Kidney (tissue), 14 donors: ENCODE measurements around the gene FHOD3. TPM values are rescaled to one million over a fixed set of nuclear protein-coding genes. Genes with fewer than 3 reads are reported as not detected.

Experiments
- DNase-seq, 5 donors: peaks; one replicate each; pipeline ENCODE4 v3.0.0-alpha.2; 2013 to 2020
- FAIRE-seq: peaks from 2 replicates; lab custom pipeline; 2012; peaks lifted over from hg19 to GRCh38; lab: Jason Lieb, UNC
- H3K27ac ChIP-seq, 2 donors: one replicate each; pipeline ENCODE4 v1.7.0; 2013; ENCODE audit warnings: low read depth in 2 of 2, low read length in 2 of 2, inconsistent platforms in 1 of 2
- H3K27me3 ChIP-seq: one replicate; pipeline ENCODE4 v1.7.1; 2013; ENCODE audit warnings: low read length, inconsistent platforms; ENCODE audit not compliant: control insufficient read depth, insufficient read depth
- H3K36me3 ChIP-seq, 3 donors: one replicate each; pipeline versions ENCODE4 v1.7.0 to v1.7.1; 2013; ENCODE audit warnings: low read length in 3 of 3, control low read depth in 1 of 3, inconsistent platforms in 1 of 3; ENCODE audit not compliant: insufficient read depth in 3 of 3, control insufficient read depth in 2 of 3
- H3K4me1 ChIP-seq, 3 donors: one replicate each; pipeline versions ENCODE4 v1.7.0 to v1.7.1; 2013; ENCODE audit warnings: low read length in 3 of 3, inconsistent platforms in 1 of 3, low read depth in 1 of 3; ENCODE audit not compliant: control insufficient read depth in 2 of 3, insufficient read depth in 2 of 3
- H3K4me3 ChIP-seq, 3 donors: one replicate each; pipeline versions ENCODE4 v1.7.0 to v1.8.1; 2013; ENCODE audit warnings: low read length in 3 of 3, control low read depth in 1 of 3, inconsistent platforms in 1 of 3
- H3K9ac ChIP-seq, 3 donors: one replicate each; pipeline versions ENCODE4 v1.7.0 to v1.7.1; 2013; ENCODE audit warnings: low read length in 3 of 3, control low read depth in 1 of 3, inconsistent platforms in 1 of 3
- H3K9me3 ChIP-seq, 3 donors: one replicate each; pipeline versions ENCODE4 v1.7.0 to v1.7.1; 2013; ENCODE audit warnings: low read length in 3 of 3, control low read depth in 1 of 3, inconsistent platforms in 1 of 3; ENCODE audit not compliant: control insufficient read depth in 2 of 3, insufficient read depth in 1 of 3
- CTCF ChIP-seq: IDR thresholded peaks from 3 replicates; pipeline ENCODE4 v1.5.1; 2012; ENCODE audit warnings: mild to moderate bottlenecking, moderate library complexity, borderline replicate concordance; ENCODE audit not compliant: insufficient read depth; ENCODE audit errors: extremely low read depth
- intact Hi-C: fragments of 100-400 bp; cut with DNase I; formaldehyde crosslinking; loops from one replicate; pipeline ENCODE4 v1.11.1; 2022
- polyA plus RNA-seq: library from polyadenylated mRNA; stranded (reverse); fragments of 350-450 nt; fragmentation: Illumina TruSeq; extraction: RNeasy Lipid Tissue Mini Kit (QIAGEN cat#74804); gene quantifications from one replicate; pipeline ENCODE4 v1.2.3, GENCODE V29; 2014; ENCODE audit warnings: low read depth, low replicate concordance; ENCODE audit not compliant: insufficient read depth
- total RNA-seq: library from RNA; stranded (reverse); fragmentation: NEBNext Ultra II Directional; extraction: Animal tissue kit (Norgen Biotek cat#: 25700); gene quantifications from one replicate; pipeline ENCODE4 v1.2.1, GENCODE V29; 2021
- donor health status: control.
- donor health status: control.
- donor health status: control.
- donor health status: control.
- donor health status: control.
- donor health status: DM: yes; HTN: yes; CAD: no.
- donor health status: Normal renal cell carcinoma (clear cell type).

The FHOD3 gene
- total and polyA plus RNA-seq, 2 donors from 2014 or later, result 21.5 to 28.0 TPM

GRCh38 chr18:36533446-36534153 lies 236.1 kb downstream of the FHOD3 start:
- no peak for TF ChIP-seq CTCF
- H3K36me3 ChIP-seq, result peaks cover 0 to 4% (median 0%) of the 10 kb centered on the region in 3 donors
- no peaks in the 10 kb centered on the region for H3K9me3 ChIP-seq
- FAIRE-seq (no peak), DNase-seq (no peak)
- no peak overlapping the region for H3K9ac ChIP-seq
- no peak overlapping the region for H3K27ac ChIP-seq
- intact Hi-C loops, result no loop called here
- H3K4me3 ChIP-seq, result no peak overlapping the region
- no peaks in the 10 kb centered on the region for H3K27me3 ChIP-seq
- no peaks in the 10 kb centered on the region for H3K4me1 ChIP-seq

DNA sequence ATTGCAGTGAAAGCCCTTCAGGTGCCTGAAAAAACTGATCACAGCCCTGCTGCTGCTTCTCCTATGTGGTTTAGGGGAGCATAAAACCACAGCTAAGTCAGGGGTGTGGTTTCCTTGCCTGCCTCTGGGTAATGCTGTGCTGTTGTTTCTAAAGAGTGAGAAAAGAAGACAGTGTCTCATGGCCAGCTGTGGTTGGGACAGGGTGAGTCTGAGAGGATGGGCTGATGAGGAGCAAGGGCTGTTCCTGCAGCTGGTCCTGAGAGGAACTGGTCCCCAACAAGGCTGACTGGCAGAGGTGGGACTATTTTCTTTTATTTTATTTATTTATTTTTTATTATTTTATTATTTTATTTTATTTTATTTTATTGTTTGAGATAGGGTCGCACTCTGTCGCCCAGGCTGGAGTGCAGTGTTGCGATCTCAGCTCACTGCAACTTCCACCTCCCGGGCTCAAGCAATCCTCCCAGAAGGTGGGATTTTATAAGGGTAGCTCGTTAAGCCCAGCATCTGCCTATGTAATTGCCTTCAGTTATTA lies 236.7 kb downstream of the FHOD3 start:
- intact Hi-C loops, result no loop called here
- no peak for TF ChIP-seq CTCF
- Histone ChIP-seq H3K9me3 (no peaks in the 10 kb centered on the region), H3K4me3 (no peak overlapping the region), H3K27me3 (no peaks in the 10 kb centered on the region), H3K4me1 (no peaks in the 10 kb centered on the region), H3K9ac (no peak overlapping the region), H3K27ac (no peak overlapping the region), H3K36me3 (no peaks in the 10 kb centered on the region)
- FAIRE-seq (no peak), DNase-seq (no peak)

DNA sequence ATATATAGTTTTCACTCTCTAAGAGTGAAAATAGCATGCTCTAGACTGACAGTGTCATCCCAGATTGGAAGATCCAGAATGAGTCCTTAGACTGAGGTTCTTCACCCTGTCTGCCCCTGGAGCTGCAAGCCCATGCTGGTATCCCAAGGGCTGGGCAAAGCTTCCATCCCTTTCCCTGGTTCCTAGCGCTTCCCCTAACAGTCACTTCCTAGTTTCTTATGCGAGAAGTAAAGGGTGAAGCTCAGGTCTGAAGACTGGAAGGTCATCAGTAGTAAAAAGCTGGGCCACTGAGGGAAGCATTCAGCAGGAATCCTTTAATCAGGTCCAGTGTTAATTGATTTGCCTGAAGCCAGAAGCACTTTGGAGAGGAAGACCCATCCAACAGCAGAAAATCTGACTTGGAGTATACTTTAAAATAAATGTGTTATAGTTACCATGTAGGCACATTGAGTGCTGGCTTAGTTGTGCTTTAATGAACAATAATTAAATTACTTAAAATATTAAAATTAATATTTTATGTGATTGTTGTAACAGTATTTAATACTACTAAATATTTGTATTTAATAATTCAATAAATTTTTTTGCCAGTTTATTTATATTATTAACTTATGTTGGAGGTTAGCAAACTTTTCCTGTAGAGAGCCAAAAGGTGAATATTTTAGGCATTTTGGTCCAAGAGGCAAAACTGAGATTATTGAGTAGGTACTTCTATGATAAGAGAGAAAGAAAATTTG lies 237.9 kb downstream of the FHOD3 start:
- no peak overlapping the region for H3K4me3 ChIP-seq
- H3K27ac ChIP-seq, result no peak overlapping the region
- H3K36me3 ChIP-seq, result no peaks in the 10 kb centered on the region
- intact Hi-C loops, result no loop called here
- H3K27me3 ChIP-seq, result no peaks in the 10 kb centered on the region
- FAIRE-seq, result peak; percentile 53
- no peaks in the 10 kb centered on the region for H3K9me3 ChIP-seq
- no peak for TF ChIP-seq CTCF
- no peaks in the 10 kb centered on the region for H3K4me1 ChIP-seq
- no peak for DNase-seq
- no peak overlapping the region for H3K9ac ChIP-seq
